ENCODE measurements around the gene PKP3. TPM values are rescaled to one million over a fixed set of nuclear protein-coding genes. Genes with fewer than 3 reads are reported as not detected.

Gene PKP3
- total and polyA plus RNA-seq, 10 donors = 0.09 to 2.8 (median 0.44) TPM; not detected in 4

DNA sequence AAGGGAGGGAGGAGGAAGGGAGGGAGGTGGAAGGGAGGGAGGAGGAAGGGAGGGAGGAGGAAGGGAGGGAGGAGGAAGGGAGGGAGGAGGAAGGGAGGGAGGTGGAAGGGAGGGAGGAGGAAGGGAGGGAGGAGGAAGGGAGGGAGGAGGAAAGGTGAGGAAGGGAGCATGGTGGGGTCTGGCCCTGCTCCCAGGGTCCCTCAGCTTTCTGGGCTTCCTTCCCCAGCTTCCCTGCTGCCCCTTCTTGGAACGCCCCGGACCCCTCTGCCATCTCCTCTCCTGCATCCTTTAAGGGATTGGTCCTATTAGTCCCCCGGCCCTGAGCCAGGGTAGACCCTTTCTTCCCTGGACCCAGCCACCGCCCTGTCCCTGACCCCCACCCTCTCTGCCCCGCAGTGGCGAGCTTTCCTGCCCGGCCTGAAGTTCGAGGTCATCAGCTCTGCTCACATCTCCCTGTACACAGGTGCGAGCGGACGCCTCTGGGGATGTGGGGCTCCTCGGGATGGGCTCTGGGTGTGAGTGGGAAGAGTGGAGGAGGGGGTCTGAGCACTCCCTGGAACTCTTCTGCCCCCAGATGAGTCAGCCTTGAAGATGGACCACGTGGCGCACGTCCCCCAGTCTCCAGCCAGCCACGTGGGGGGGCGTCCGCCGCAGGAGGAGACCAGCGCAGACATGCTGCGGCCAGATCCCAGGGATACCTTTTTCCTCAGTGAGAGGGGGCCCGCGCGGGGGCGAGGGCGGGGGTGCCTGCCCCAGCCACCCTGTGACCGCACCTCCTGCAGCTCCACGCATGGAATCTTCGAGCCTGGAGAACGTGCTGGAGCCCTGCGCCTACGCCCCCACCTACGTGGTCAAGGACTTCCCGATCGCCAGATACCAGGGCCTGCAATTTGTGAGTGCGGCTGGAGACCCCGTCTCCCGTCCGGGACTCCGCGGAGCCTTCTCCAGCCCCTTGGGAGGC, 18.7 kb upstream of the PKP3 start:
- Histone ChIP-seq H3K4me3 (no peak overlapping the region), H3K36me3 (no peaks in the 10 kb centered on the region), H3K9me3 (no peaks in the 10 kb centered on the region), H3K27me3 (replicated peaks in 1 of 7) (peaks cover 0 to 43% (median 18%) of the 10 kb centered on the region in 7 donors), H3K4me1 (peaks cover 0 to 4% (median 0%) of the 10 kb centered on the region in 6 donors), H3K27ac (no peak overlapping the region)
- intact Hi-C loops (cut with DNase I; ENCODE audit: low total_unique reads) = no loop called here
- 86 to 96% (median 92%) methylated on average over 18 to 41 of the region's 41 CpGs for WGBS, 5 donors
- no peak for DNase-seq
- TF ChIP-seq POLR2A (IDR thresholded peaks at IDR 0.05) = no peak
- no peak for TF ChIP-seq POLR2AphosphoS5 (IDR thresholded peaks at IDR 0.05)
- TF ChIP-seq, protein P1, sequence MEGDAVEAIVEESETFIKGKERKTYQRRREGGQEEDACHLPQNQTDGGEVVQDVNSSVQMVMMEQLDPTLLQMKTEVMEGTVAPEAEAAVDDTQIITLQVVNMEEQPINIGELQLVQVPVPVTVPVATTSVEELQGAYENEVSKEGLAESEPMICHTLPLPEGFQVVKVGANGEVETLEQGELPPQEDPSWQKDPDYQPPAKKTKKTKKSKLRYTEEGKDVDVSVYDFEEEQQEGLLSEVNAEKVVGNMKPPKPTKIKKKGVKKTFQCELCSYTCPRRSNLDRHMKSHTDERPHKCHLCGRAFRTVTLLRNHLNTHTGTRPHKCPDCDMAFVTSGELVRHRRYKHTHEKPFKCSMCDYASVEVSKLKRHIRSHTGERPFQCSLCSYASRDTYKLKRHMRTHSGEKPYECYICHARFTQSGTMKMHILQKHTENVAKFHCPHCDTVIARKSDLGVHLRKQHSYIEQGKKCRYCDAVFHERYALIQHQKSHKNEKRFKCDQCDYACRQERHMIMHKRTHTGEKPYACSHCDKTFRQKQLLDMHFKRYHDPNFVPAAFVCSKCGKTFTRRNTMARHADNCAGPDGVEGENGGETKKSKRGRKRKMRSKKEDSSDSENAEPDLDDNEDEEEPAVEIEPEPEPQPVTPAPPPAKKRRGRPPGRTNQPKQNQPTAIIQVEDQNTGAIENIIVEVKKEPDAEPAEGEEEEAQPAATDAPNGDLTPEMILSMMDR (IDR thresholded peaks at IDR 0.05 in 8 of 11, conservative IDR thresholded peaks at IDR 0.05 in 3 of 11) = no peak

DNA sequence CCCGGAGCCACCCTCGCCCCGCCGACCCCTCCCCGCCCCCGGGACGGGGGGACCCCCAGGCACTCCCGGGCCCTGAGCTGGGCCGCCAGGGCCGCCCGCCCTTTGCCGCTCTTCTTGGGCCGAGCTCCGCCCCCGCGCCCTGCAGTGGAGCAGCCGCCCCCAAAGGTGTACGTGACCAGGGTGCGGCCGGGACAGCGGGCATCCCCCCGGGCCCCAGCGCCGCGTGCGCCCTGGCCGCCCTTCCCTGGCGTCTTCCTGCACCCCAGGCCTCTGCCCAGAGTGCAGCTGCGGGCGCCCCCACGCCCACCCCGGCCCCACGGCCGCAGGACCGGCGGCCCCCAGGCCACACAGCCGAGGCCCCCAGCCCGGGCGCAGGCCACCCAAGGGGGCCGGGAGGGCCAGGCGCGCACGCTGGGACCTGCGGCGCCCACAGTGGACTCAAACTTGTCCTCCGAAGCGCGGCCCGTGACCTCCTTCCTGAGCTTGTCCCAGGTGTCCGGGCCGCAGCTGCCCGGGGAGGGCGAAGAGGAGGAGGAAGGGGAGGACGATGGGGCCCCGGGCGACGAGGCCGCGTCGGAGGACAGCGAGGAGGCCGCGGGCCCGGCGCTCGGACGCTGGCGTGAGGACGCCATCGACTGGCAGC, 17.4 kb upstream of the PKP3 start:
- 93 to 96% (median 96%) methylated on average over 44 to 70 of the region's 70 CpGs for WGBS, 5 donors

GRCh38 chr11:377174-377865, 16.7 kb upstream of the PKP3 start:
- H3K4me1 ChIP-seq = no peaks in the 10 kb centered on the region
- 85 to 93% (median 90%) methylated on average over 31 to 44 of the region's 44 CpGs for WGBS, 5 donors
- no peaks in the 10 kb centered on the region for H3K9me3 ChIP-seq
- H3K27me3 ChIP-seq (replicated peaks in 1 of 7) = peaks cover 0 to 43% (median 11%) of the 10 kb centered on the region in 7 donors
- intact Hi-C loops (cut with DNase I; ENCODE audit: low total_unique reads) = no loop called here
- no peak for DNase-seq
- no peak overlapping the region for H3K27ac ChIP-seq
- H3K36me3 ChIP-seq = no peaks in the 10 kb centered on the region
- no peak for TF ChIP-seq POLR2A (IDR thresholded peaks at IDR 0.05)
- TF ChIP-seq POLR2AphosphoS5 (IDR thresholded peaks at IDR 0.05) = no peak
- TF ChIP-seq, protein P1 (IDR thresholded peaks at IDR 0.05 in 8 of 11, conservative IDR thresholded peaks at IDR 0.05 in 3 of 11) = no peak
- no peak overlapping the region for H3K4me3 ChIP-seq

More for the DNA sequence above, 17.4 kb upstream of the PKP3 start:
- no peaks in the 10 kb centered on the region for H3K36me3 ChIP-seq
- no peak overlapping the region for H3K27ac ChIP-seq
- H3K27me3 ChIP-seq (replicated peaks in 1 of 7) = peaks cover 0 to 43% (median 10%) of the 10 kb centered on the region in 7 donors
- H3K9me3 ChIP-seq = no peaks in the 10 kb centered on the region
- intact Hi-C loops (cut with DNase I; ENCODE audit: low total_unique reads) = no loop called here
- DNase-seq = no peak
- TF ChIP-seq, protein P1 (IDR thresholded peaks at IDR 0.05 in 8 of 11, conservative IDR thresholded peaks at IDR 0.05 in 3 of 11) = no peak
- TF ChIP-seq POLR2A (IDR thresholded peaks at IDR 0.05) (no peak), POLR2AphosphoS5 (IDR thresholded peaks at IDR 0.05) (no peak)
- H3K4me3 ChIP-seq = no peak overlapping the region
- no peaks in the 10 kb centered on the region for H3K4me1 ChIP-seq

All from spleen (tissue), 11 donors.